Measurements from ENCODE around the gene ANXA11. TPM values are rescaled to one million over a fixed set of nuclear protein-coding genes. Genes with fewer than 3 reads are reported as not detected.

Gene ANXA11
- total RNA-seq, 1 donor from 2014 or later, result 122 TPM

- TF ChIP-seq CTCF (IDR thresholded peaks at IDR 0.05; ENCODE audit: insufficient read depth, low read depth, low read length) (no peak), EZH2 (IDR thresholded peaks at IDR 0.05; ENCODE audit: insufficient read depth, low read length) (no peak)
- Mint-ChIP-seq H3K9me3 (ENCODE audit: unreplicated experiment) (peaks cover 2% of the 10 kb centered on the region), H3K4me1 (ENCODE audit: low read depth, unreplicated experiment) (peaks cover 31% of the 10 kb centered on the region), H3K36me3 (ENCODE audit: low read depth, unreplicated experiment) (peaks cover 2% of the 10 kb centered on the region), H3K27ac (ENCODE audit: unreplicated experiment) (peak overlapping the region; percentile 59), H3K27me3 (ENCODE audit: low read depth, unreplicated experiment) (peaks cover 3% of the 10 kb centered on the region), H3K4me3 (ENCODE audit: unreplicated experiment) (peak overlapping the region; percentile 80)
- H3K27ac ChIP-seq (ENCODE audit: low read depth, low read length), result peak overlapping the region; percentile 95
- peaks cover 54% of the 10 kb centered on the region for H3K79me2 ChIP-seq (ENCODE audit: insufficient read depth, low read length)
- peak overlapping the region; percentile 89 for H3K9ac ChIP-seq (ENCODE audit: low read length)
- peak overlapping the region; percentile 99 for H3K4me2 ChIP-seq (ENCODE audit: low read length)
- H2AFZ ChIP-seq (ENCODE audit: low read depth, low read length), result no peak overlapping the region
- peaks cover 34% of the 10 kb centered on the region for H4K20me1 ChIP-seq (ENCODE audit: insufficient read depth, low read length)
- peak overlapping the region; percentile 79 for H3K4me3 ChIP-seq (ENCODE audit: insufficient read depth, low read depth, low read length)
- H3K36me3 ChIP-seq (ENCODE audit: insufficient read depth, low read length), result no peaks in the 10 kb centered on the region
- FAIRE-seq (no peak), DNase-seq (ENCODE audit: low read depth) (no peak)
- no peaks in the 10 kb centered on the region for H3K9me3 ChIP-seq (ENCODE audit: insufficient read depth, low read depth, low read length)
- peaks cover 41% of the 10 kb centered on the region for H3K4me1 ChIP-seq (ENCODE audit: insufficient read depth, low read length)
- no peaks in the 10 kb centered on the region for H3K27me3 ChIP-seq (ENCODE audit: insufficient read depth, low read length)
Measured at GRCh38 chr10:80206277-80206655, 929 bp upstream of the ANXA11 start.

- TF ChIP-seq CTCF (IDR thresholded peaks at IDR 0.05; ENCODE audit: insufficient read depth, low read depth, low read length) (no peak), EZH2 (IDR thresholded peaks at IDR 0.05; ENCODE audit: insufficient read depth, low read length) (no peak)
- Mint-ChIP-seq H3K9me3 (ENCODE audit: unreplicated experiment) (peaks cover 2% of the 10 kb centered on the region), H3K36me3 (ENCODE audit: low read depth, unreplicated experiment) (peaks cover 5% of the 10 kb centered on the region), H3K4me3 (ENCODE audit: unreplicated experiment) (peak overlapping the region; percentile 95), H3K4me1 (ENCODE audit: low read depth, unreplicated experiment) (peaks cover 37% of the 10 kb centered on the region), H3K27ac (ENCODE audit: unreplicated experiment) (peak overlapping the region; percentile 91), H3K27me3 (ENCODE audit: low read depth, unreplicated experiment) (no peaks in the 10 kb centered on the region)
- FAIRE-seq, result no peak
- H3K9ac ChIP-seq (ENCODE audit: low read length), result peak overlapping the region; percentile 89
- H3K36me3 ChIP-seq (ENCODE audit: insufficient read depth, low read length), result no peaks in the 10 kb centered on the region
- H3K4me3 ChIP-seq (ENCODE audit: insufficient read depth, low read depth, low read length), result peak overlapping the region; percentile 79
- H3K4me1 ChIP-seq (ENCODE audit: insufficient read depth, low read length), result peaks cover 41% of the 10 kb centered on the region
- no peaks in the 10 kb centered on the region for H3K27me3 ChIP-seq (ENCODE audit: insufficient read depth, low read length)
- DNase-seq (ENCODE audit: low read depth), result peak; percentile 25
- peaks cover 68% of the 10 kb centered on the region for H3K79me2 ChIP-seq (ENCODE audit: insufficient read depth, low read length)
- H3K27ac ChIP-seq (ENCODE audit: low read depth, low read length), result peak overlapping the region; percentile 86
- peak overlapping the region; percentile 77 for H2AFZ ChIP-seq (ENCODE audit: low read depth, low read length)
- peaks cover 48% of the 10 kb centered on the region for H4K20me1 ChIP-seq (ENCODE audit: insufficient read depth, low read length)
- no peaks in the 10 kb centered on the region for H3K9me3 ChIP-seq (ENCODE audit: insufficient read depth, low read depth, low read length)
- H3K4me2 ChIP-seq (ENCODE audit: low read length), result peak overlapping the region; percentile 99
Measured at GRCh38 chr10:80204677-80205476, 460 bp downstream of the ANXA11 start.

Data from astrocyte (in vitro differentiated cells and primary cell).